Measurements from ENCODE around the gene TTYH2. TPM values are rescaled to one million over a fixed set of nuclear protein-coding genes. Genes with fewer than 3 reads are reported as not detected.

The TTYH2 gene
- polyA plus RNA-seq, 3 donors, result 12.3 to 57.4 (median 18.7) TPM

DNA sequence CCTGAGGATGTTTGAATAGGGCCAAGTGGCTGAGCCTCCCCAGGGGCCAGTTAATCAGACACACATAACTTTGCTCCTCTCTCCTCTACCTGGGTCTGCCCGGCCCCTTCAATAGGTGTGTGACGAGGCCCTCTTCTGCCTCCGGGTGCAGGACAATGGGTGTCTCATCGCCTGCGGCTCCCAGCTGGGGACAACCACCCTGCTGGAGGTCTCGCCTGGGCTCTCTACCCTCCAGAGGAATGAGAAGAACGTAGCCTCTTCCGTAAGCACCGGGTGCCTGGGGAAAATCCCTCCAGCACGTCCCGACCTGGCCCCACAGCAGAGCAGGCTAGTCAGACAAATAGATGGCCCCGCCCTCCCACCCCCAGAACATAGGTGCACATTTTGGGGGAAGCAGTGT, 96.5 kb downstream of the TTYH2 start:
- Mint-ChIP-seq H3K4me3 (no peak overlapping the region), H3K36me3 (no peaks in the 10 kb centered on the region), H3K27me3 (ENCODE audit: low read depth in 3 of 3) (peaks cover 19 to 36% (median 24%) of the 10 kb centered on the region in 3 donors), H3K9me3 (peaks cover 11 to 39% (median 29%) of the 10 kb centered on the region in 7 donors), H3K4me1 (peaks cover 14% of the 10 kb centered on the region), H3K27ac (no peak overlapping the region)
- Histone ChIP-seq H3K4me3 (replicated peaks in 1 of 3; ENCODE audit: low read depth in 2 of 3, low read length in 3 of 3) (no peak overlapping the region), H3K36me3 (replicated peaks in 1 of 2; ENCODE audit: control insufficient read depth in 1 of 2, insufficient read depth in 2 of 2, low read length in 2 of 2) (no peaks in the 10 kb centered on the region), H3K79me2 (ENCODE audit: insufficient read depth, low read length) (no peaks in the 10 kb centered on the region), H3K9ac (ENCODE audit: insufficient read depth, low read length, poor library complexity, severe bottlenecking) (no peak overlapping the region), H4K20me1 (ENCODE audit: insufficient read depth, low read length) (no peaks in the 10 kb centered on the region), H3K9me3 (replicated peaks in 1 of 2; ENCODE audit: control insufficient read depth in 1 of 2, insufficient read depth in 1 of 2, low read length in 2 of 2) (peaks cover 9 to 34% of the 10 kb centered on the region in 2 donors), H2AFZ (ENCODE audit: insufficient read depth, low read depth, low read length, poor library complexity, severe bottlenecking) (no peak overlapping the region), H3K4me1 (ENCODE audit: control insufficient read depth in 1 of 2, insufficient read depth in 2 of 2, low read length in 2 of 2) (peaks cover 4 to 11% of the 10 kb centered on the region in 2 donors), H3K27ac (ENCODE audit: low read depth in 1 of 2, low read length in 2 of 2) (no peak overlapping the region), H3K4me2 (replicated peaks; ENCODE audit: extremely low read depth, low read length, poor library complexity, severe bottlenecking) (no peak overlapping the region), H3K27me3 (ENCODE audit: control insufficient read depth in 2 of 2, insufficient read depth in 2 of 2, low read length in 2 of 2) (peaks cover 0 to 5% of the 10 kb centered on the region in 2 donors)
- WGBS (ENCODE audit: insufficient coverage), result 91% methylated on average over 8 of the region's 12 CpGs
- TF ChIP-seq, protein P1, sequence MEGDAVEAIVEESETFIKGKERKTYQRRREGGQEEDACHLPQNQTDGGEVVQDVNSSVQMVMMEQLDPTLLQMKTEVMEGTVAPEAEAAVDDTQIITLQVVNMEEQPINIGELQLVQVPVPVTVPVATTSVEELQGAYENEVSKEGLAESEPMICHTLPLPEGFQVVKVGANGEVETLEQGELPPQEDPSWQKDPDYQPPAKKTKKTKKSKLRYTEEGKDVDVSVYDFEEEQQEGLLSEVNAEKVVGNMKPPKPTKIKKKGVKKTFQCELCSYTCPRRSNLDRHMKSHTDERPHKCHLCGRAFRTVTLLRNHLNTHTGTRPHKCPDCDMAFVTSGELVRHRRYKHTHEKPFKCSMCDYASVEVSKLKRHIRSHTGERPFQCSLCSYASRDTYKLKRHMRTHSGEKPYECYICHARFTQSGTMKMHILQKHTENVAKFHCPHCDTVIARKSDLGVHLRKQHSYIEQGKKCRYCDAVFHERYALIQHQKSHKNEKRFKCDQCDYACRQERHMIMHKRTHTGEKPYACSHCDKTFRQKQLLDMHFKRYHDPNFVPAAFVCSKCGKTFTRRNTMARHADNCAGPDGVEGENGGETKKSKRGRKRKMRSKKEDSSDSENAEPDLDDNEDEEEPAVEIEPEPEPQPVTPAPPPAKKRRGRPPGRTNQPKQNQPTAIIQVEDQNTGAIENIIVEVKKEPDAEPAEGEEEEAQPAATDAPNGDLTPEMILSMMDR (IDR thresholded peaks at IDR 0.05), result no peak
- intact Hi-C loops (cut with micrococcal nuclease), result loop anchor here in 1 of 2 donors (10.0 kb wide), 1 partner anchor 45 kb away; no protein-coding TSS in a partner anchor
- no peak for DNase-seq

Other genes starting within 250 kb of the TTYH2 start
- 1,000 to 10,000 TPM in 1 of 3 donors, 100 to 1,000 TPM in 2; 379 to 1,070 (median 919) TPM for gene RPL38, start 9.9 kb upstream of the TTYH2 start, polyA plus RNA-seq
- under 1 TPM in 1 of 3 donors, not detected in 2; 0.07 TPM for gene DNAI2, start 60.7 kb downstream of the TTYH2 start, polyA plus RNA-seq
- not detected for gene KIF19, start 112.7 kb downstream of the TTYH2 start, polyA plus RNA-seq
- not detected for gene BTBD17, start 148.3 kb downstream of the TTYH2 start, polyA plus RNA-seq
- gene GPR142, start 153.9 kb downstream of the TTYH2 start, polyA plus RNA-seq, result not detected
- gene GPRC5C, start 218.5 kb downstream of the TTYH2 start, polyA plus RNA-seq, result 1 to 10 TPM in 2 of 3 donors, under 1 TPM in 1; 0.47 to 3.3 (median 1.9) TPM